Posterior vena cava (tissue), 2 donors: Measurements from ENCODE around the gene DNAH7. TPM values are rescaled to one million over a fixed set of nuclear protein-coding genes. Genes with fewer than 3 reads are reported as not detected.
"Not testable (repeated sequence)": the region's sequence is repeated elsewhere in the genome, so short reads cannot be mapped to it uniquely, and the experiment has no call there.

ENCODE experiments used
- DNase-seq: peaks from one replicate; pipeline ENCODE4 v3.0.0-alpha.2; 2020; ENCODE audit warnings: low spot score
- intact Hi-C, 2 donors: fragments of 100-400 bp; cut with DNase I; formaldehyde crosslinking; loops; one replicate each; pipeline versions ENCODE4 v1.14.1 to v1.14.2; 2022 to 2023
- total RNA-seq, 2 donors: library from RNA; stranded (reverse); fragmentation: NEBNext Ultra II Directional; extraction: Animal tissue kit (Norgen Biotek cat#: 25700); gene quantifications; one replicate each; pipeline ENCODE4 v1.2.1, GENCODE V29; 2021
- donor health status: DM: yes; HTN: yes; CAD: no.
- donor health status: DM: yes; HTN: yes; CAD: no.

DNAH7 gene
- total RNA-seq, 2 donors from 2014 or later: 1.4 to 2.5 TPM

GRCh38 chr2:195696012-195696411, 372.6 kb downstream of the DNAH7 start:
- no peak for DNase-seq
- intact Hi-C loops: no loop called here

GRCh38 chr2:195695002-195695631, 373.5 kb downstream of the DNAH7 start:
- no peak for DNase-seq
- intact Hi-C loops: no loop called here

- intact Hi-C loops: no loop called here
- no peak for DNase-seq
Measured at GRCh38 chr2:195694553-195694952, 374.1 kb downstream of the DNAH7 start.

- intact Hi-C loops, DNase-seq: not testable (repeated sequence)
Measured at GRCh38 chr2:195692531-195692930, 376.1 kb downstream of the DNAH7 start.

Other genes with a start within 250 kb of the DNAH7 start
- gene STK17B, start 102.7 kb upstream of the DNAH7 start, total RNA-seq: 10 to 100 TPM; 23.3 to 31.8 TPM